GM23248 (cell line): Measurements from ENCODE around the gene P3H3. TPM values are rescaled to one million over a fixed set of nuclear protein-coding genes. Genes with fewer than 3 reads are reported as not detected.
"Not testable (repeated sequence)": the region's sequence is repeated elsewhere in the genome, so short reads cannot be mapped to it uniquely, and the experiment has no call there.

ENCODE experiments used
- DNase-seq: peaks from one replicate; pipeline ENCODE4 v3.0.0-alpha.2; 2015
- H2AFZ ChIP-seq: fragments of 200-600 bp; sonication (generic); 2 replicates; pipeline ENCODE4 v1.6.1; 2016; ENCODE audit warnings: antibody characterized with exemption
- H3F3A ChIP-seq: fragments of 200-600 bp; sonication (generic); 2 replicates; pipeline ENCODE4 v1.6.1; 2016; ENCODE audit warnings: mild to moderate bottlenecking, antibody characterized with exemption, mixed run types; ENCODE audit not compliant: insufficient read depth
- H3K27ac ChIP-seq: fragments of 200-600 bp; sonication (generic); 2 replicates; pipeline ENCODE4 v1.5.1; 2016; ENCODE audit warnings: mild to moderate bottlenecking
- H3K27me3 ChIP-seq: fragments of 200-600 bp; sonication (generic); replicated peaks from 2 replicates; pipeline ENCODE4 v1.6.1; 2016; ENCODE audit warnings: mild to moderate bottlenecking; ENCODE audit not compliant: insufficient read depth
- H3K36me3 ChIP-seq: fragments of 200-600 bp; sonication (generic); 2 replicates; pipeline ENCODE4 v1.6.1; 2016; ENCODE audit warnings: low read depth, mild to moderate bottlenecking
- H3K4me1 ChIP-seq: fragments of 200-600 bp; sonication (generic); 2 replicates; pipeline ENCODE4 v1.6.1; 2016; ENCODE audit warnings: mild to moderate bottlenecking; ENCODE audit not compliant: insufficient read depth
- H3K4me2 ChIP-seq: fragments of 200-600 bp; sonication (generic); one replicate; pipeline ENCODE4 v1.6.1; 2016; ENCODE audit warnings: mild to moderate bottlenecking; ENCODE audit not compliant: unreplicated experiment
- H3K4me3 ChIP-seq: fragments of 200-600 bp; sonication (generic); 2 replicates; pipeline ENCODE4 v1.5.1; 2016; ENCODE audit warnings: mild to moderate bottlenecking
- H3K79me2 ChIP-seq: fragments of 200-600 bp; sonication (generic); 2 replicates; pipeline ENCODE4 v1.6.1; 2016; ENCODE audit warnings: mild to moderate bottlenecking; ENCODE audit not compliant: insufficient read depth
- H3K9ac ChIP-seq: fragments of 200-600 bp; sonication (generic); 2 replicates; pipeline ENCODE4 v1.6.1; 2016; ENCODE audit warnings: mild to moderate bottlenecking
- H3K9me2 ChIP-seq: fragments of 200-600 bp; sonication (generic); 2 replicates; pipeline ENCODE4 v1.6.1; 2016; ENCODE audit warnings: mixed run types, mild to moderate bottlenecking, moderate library complexity; ENCODE audit not compliant: insufficient read depth
- H3K9me3 ChIP-seq: fragments of 200-600 bp; sonication (generic); one replicate; pipeline ENCODE4 v1.6.1; 2017; ENCODE audit warnings: low read depth
- H4K20me1 ChIP-seq: fragments of 200-600 bp; sonication (generic); 2 replicates; pipeline ENCODE4 v1.6.0; 2016; ENCODE audit not compliant: insufficient read depth
- EZH2 ChIP-seq: fragments of 200-600 bp; sonication (generic); IDR thresholded peaks from 2 replicates; pipeline ENCODE4 v1.6.1; 2018; ENCODE audit warnings: antibody characterized with exemption, mild to moderate bottlenecking; ENCODE audit not compliant: insufficient read depth, poor library complexity, severe bottlenecking
- EZH2phosphoT487 ChIP-seq: fragments of 200-600 bp; sonication (generic); IDR thresholded peaks from 2 replicates; pipeline ENCODE4 v1.6.1; 2018; ENCODE audit warnings: antibody characterized with exemption, moderate library complexity, mild to moderate bottlenecking, low read depth; ENCODE audit not compliant: insufficient read depth
- WGBS, 2 experiments: methylation state at CpG; one replicate each; pipeline ENCODE4 v1.1.6; 2015 to 2017; ENCODE audit warnings: low lambda C conversion rate in 2 of 2, low coverage in 1 of 2; ENCODE audit errors: missing lambda C conversion rate in 2 of 2; 5-methylcytosine and 5-hydroxymethylcytosine counted together
- in situ Hi-C: fragments of 300-500 bp; cut with MboI; formaldehyde crosslinking; loops from 2 replicates; pipeline ENCODE4 v1.15.0; 2020
- polyA plus RNA-seq: library from polyadenylated mRNA; unstranded; fragments of >200 nt; fragmentation: Nextera tagmentation; extraction: Ambion mirVana; gene quantifications from 2 replicates; pipeline ENCODE4 v1.2.1, GENCODE V29; 2016
- total RNA-seq: library from RNA; depleted of rRNA; stranded (reverse); fragments of >200 nt; shearing (Covaris generic); gene quantifications from 2 replicates; pipeline ENCODE4 v1.2.3, GENCODE V29; 2014; rRNA removed

The P3H3 gene
- total and polyA plus RNA-seq, 2 experiments from 2014 or later = 37.6 to 43.0 TPM

- H3K9ac ChIP-seq = no peak overlapping the region
- peaks cover 20% of the 10 kb centered on the region for H3F3A ChIP-seq
- H3K4me2 ChIP-seq = no peak overlapping the region
- in situ Hi-C loops = no loop called here
- H3K4me1 ChIP-seq = peaks cover 10% of the 10 kb centered on the region; the same call in 1 of the 2 replicates
- 92 to 94% methylated on average over 8 of the region's 8 CpGs for WGBS, 2 experiments
- TF ChIP-seq EZH2 = no peak
- no peak for TF ChIP-seq EZH2phosphoT487
- no peak overlapping the region for H3K27ac ChIP-seq
- no peaks in the 10 kb centered on the region for H3K27me3 ChIP-seq
- H2AFZ ChIP-seq = no peak overlapping the region
- H3K9me2 ChIP-seq = no peaks in the 10 kb centered on the region
- H4K20me1 ChIP-seq = no peaks in the 10 kb centered on the region
- no peak for DNase-seq
- no peak overlapping the region for H3K4me3 ChIP-seq
- H3K79me2 ChIP-seq = no peaks in the 10 kb centered on the region
- no peaks in the 10 kb centered on the region; the same call in 1 of the 2 replicates for H3K36me3 ChIP-seq
- no peaks in the 10 kb centered on the region for H3K9me3 ChIP-seq
Observed at GRCh38 chr12:6887460-6887859, 59.3 kb downstream of the P3H3 start.

- no peak for TF ChIP-seq EZH2phosphoT487
- TF ChIP-seq EZH2 = no peak
- 80 to 91% methylated on average over 2 of the region's 2 CpGs for WGBS, 2 experiments
- Histone ChIP-seq H3F3A (peaks cover 20% of the 10 kb centered on the region), H3K4me1 (peaks cover 10% of the 10 kb centered on the region; the same call in 1 of the 2 replicates), H3K9me2 (no peaks in the 10 kb centered on the region), H3K36me3 (no peaks in the 10 kb centered on the region; the same call in 1 of the 2 replicates), H3K9me3 (no peaks in the 10 kb centered on the region), H2AFZ (no peak overlapping the region), H3K79me2 (no peaks in the 10 kb centered on the region), H3K4me3 (no peak overlapping the region), H3K27ac (no peak overlapping the region), H3K4me2 (no peak overlapping the region), H4K20me1 (no peaks in the 10 kb centered on the region), H3K27me3 (no peaks in the 10 kb centered on the region), H3K9ac (no peak overlapping the region)
- DNase-seq = no peak
- in situ Hi-C loops = no loop called here
Observed at GRCh38 chr12:6888360-6888759, 60.2 kb downstream of the P3H3 start.

- H3K4me2 ChIP-seq, H3K9ac ChIP-seq, H3K9me2 ChIP-seq, H3K4me1 ChIP-seq, H3K4me3 ChIP-seq, H3K36me3 ChIP-seq, H4K20me1 ChIP-seq, DNase-seq, H3K27me3 ChIP-seq, H3K9me3 ChIP-seq, in situ Hi-C loops, H3K79me2 ChIP-seq, H2AFZ ChIP-seq, H3K27ac ChIP-seq: not testable (repeated sequence)
- peaks cover 20% of the 10 kb centered on the region for H3F3A ChIP-seq
- WGBS, 2 experiments = 90 to 93% methylated on average over 7 of the region's 7 CpGs
Observed at GRCh38 chr12:6888794-6889193, 60.6 kb downstream of the P3H3 start.

Other genes starting within 250 kb of the P3H3 start
- gene CHD4, start 221.0 kb upstream of the P3H3 start, total RNA-seq = 148 and 171 TPM in 2 replicates
- 61.5 and 72.1 TPM in 2 replicates for gene CHD4, start 221.0 kb upstream of the P3H3 start, polyA plus RNA-seq
- gene LPAR5, start 192.4 kb upstream of the P3H3 start, total RNA-seq = not detected in 2 replicates
- gene LPAR5, start 192.4 kb upstream of the P3H3 start, polyA plus RNA-seq = not detected in 2 replicates
- gene ACRBP, start 181.0 kb upstream of the P3H3 start, total RNA-seq = not detected in 2 replicates
- not detected in 2 replicates for gene ACRBP, start 181.0 kb upstream of the P3H3 start, polyA plus RNA-seq
- 31.7 and 39.1 TPM in 2 replicates for gene ING4, start 165.3 kb upstream of the P3H3 start, total RNA-seq
- 43.5 and 46.0 TPM in 2 replicates for gene ING4, start 165.3 kb upstream of the P3H3 start, polyA plus RNA-seq
- gene ZNF384, start 139.0 kb upstream of the P3H3 start, total RNA-seq = 17.3 and 26.2 TPM in 2 replicates
- gene ZNF384, start 139.0 kb upstream of the P3H3 start, polyA plus RNA-seq = 23.6 and 26.0 TPM in 2 replicates
- 0.11 TPM in 1 of 2 replicates, not detected in the other for gene PIANP, start 127.6 kb upstream of the P3H3 start, total RNA-seq
- gene PIANP, start 127.6 kb upstream of the P3H3 start, polyA plus RNA-seq = 0.60 and 0.75 TPM in 2 replicates
- 94.5 and 123 TPM in 2 replicates for gene COPS7A, start 104.4 kb upstream of the P3H3 start, total RNA-seq
- gene COPS7A, start 104.4 kb upstream of the P3H3 start, polyA plus RNA-seq = 133 and 135 TPM in 2 replicates
- gene MLF2, start 75.3 kb upstream of the P3H3 start, total RNA-seq = 252 and 313 TPM in 2 replicates
- 386 and 389 TPM in 2 replicates for gene MLF2, start 75.3 kb upstream of the P3H3 start, polyA plus RNA-seq
- 109 and 130 TPM in 2 replicates for gene PTMS, start 62.0 kb upstream of the P3H3 start, total RNA-seq
- 238 and 250 TPM in 2 replicates for gene PTMS, start 62.0 kb upstream of the P3H3 start, polyA plus RNA-seq
- not detected in 2 replicates for gene LAG3, start 55.9 kb upstream of the P3H3 start, total RNA-seq
- gene LAG3, start 55.9 kb upstream of the P3H3 start, polyA plus RNA-seq = 0.29 TPM in 1 of 2 replicates, not detected in the other
- not detected in 2 replicates for gene CD4, start 38.9 kb upstream of the P3H3 start, total RNA-seq
- not detected in 2 replicates for gene CD4, start 38.9 kb upstream of the P3H3 start, polyA plus RNA-seq
- gene GPR162, start 6.6 kb upstream of the P3H3 start, total RNA-seq = 0.51 and 2.8 TPM in 2 replicates
- gene GPR162, start 6.6 kb upstream of the P3H3 start, polyA plus RNA-seq = 0.14 and 0.21 TPM in 2 replicates
- gene GNB3, start 12.5 kb downstream of the P3H3 start, total RNA-seq = 1.0 and 3.2 TPM in 2 replicates
- 1.5 and 2.2 TPM in 2 replicates for gene GNB3, start 12.5 kb downstream of the P3H3 start, polyA plus RNA-seq
- 19.6 and 23.9 TPM in 2 replicates for gene CDCA3, start 22.9 kb downstream of the P3H3 start, total RNA-seq
- 30.2 and 31.4 TPM in 2 replicates for gene CDCA3, start 22.9 kb downstream of the P3H3 start, polyA plus RNA-seq
- 96.2 and 97.5 TPM in 2 replicates for gene USP5, start 23.7 kb downstream of the P3H3 start, total RNA-seq
- 73.2 and 77.9 TPM in 2 replicates for gene USP5, start 23.7 kb downstream of the P3H3 start, polyA plus RNA-seq
- gene TPI1, start 39.1 kb downstream of the P3H3 start, total RNA-seq = 1,720 and 1,799 TPM in 2 replicates
- gene TPI1, start 39.1 kb downstream of the P3H3 start, polyA plus RNA-seq = 1,936 and 1,978 TPM in 2 replicates
- 4.4 and 4.6 TPM in 2 replicates for gene SPSB2, start 44.9 kb downstream of the P3H3 start, total RNA-seq
- gene SPSB2, start 44.9 kb downstream of the P3H3 start, polyA plus RNA-seq = 4.1 and 4.8 TPM in 2 replicates
- 4.3 and 4.6 TPM in 2 replicates for gene LRRC23, start 76.4 kb downstream of the P3H3 start, total RNA-seq
- 4.5 and 6.2 TPM in 2 replicates for gene LRRC23, start 76.4 kb downstream of the P3H3 start, polyA plus RNA-seq
- gene ENO2, start 86.2 kb downstream of the P3H3 start, total RNA-seq = 10.1 and 16.3 TPM in 2 replicates
- 32.8 and 34.2 TPM in 2 replicates for gene ENO2, start 86.2 kb downstream of the P3H3 start, polyA plus RNA-seq
- 6.5 and 8.7 TPM in 2 replicates for gene ATN1, start 99.6 kb downstream of the P3H3 start, total RNA-seq
- 13.3 and 14.7 TPM in 2 replicates for gene ATN1, start 99.6 kb downstream of the P3H3 start, polyA plus RNA-seq
- not detected in 2 replicates for gene RNU7-1, start 115.4 kb downstream of the P3H3 start, total RNA-seq
- gene RNU7-1, start 115.4 kb downstream of the P3H3 start, polyA plus RNA-seq = not detected in 2 replicates
- 261 and 264 TPM in 2 replicates for gene C12orf57, start 115.6 kb downstream of the P3H3 start, total RNA-seq
- gene C12orf57, start 115.6 kb downstream of the P3H3 start, polyA plus RNA-seq = 247 and 257 TPM in 2 replicates
- not detected in 2 replicates for gene PTPN6, start 122.9 kb downstream of the P3H3 start, total RNA-seq
- gene PTPN6, start 122.9 kb downstream of the P3H3 start, polyA plus RNA-seq = 0.21 and 0.35 TPM in 2 replicates
- 212 and 221 TPM in 2 replicates for gene PHB2, start 142.3 kb downstream of the P3H3 start, total RNA-seq
- 130 and 137 TPM in 2 replicates for gene PHB2, start 142.3 kb downstream of the P3H3 start, polyA plus RNA-seq
- gene EMG1, start 142.5 kb downstream of the P3H3 start, total RNA-seq = 25.9 and 39.2 TPM in 2 replicates
- gene EMG1, start 142.5 kb downstream of the P3H3 start, polyA plus RNA-seq = 68.6 and 72.1 TPM in 2 replicates
- gene LPCAT3, start 190.1 kb downstream of the P3H3 start, total RNA-seq = 7.7 and 11.8 TPM in 2 replicates
- 19.7 and 20.4 TPM in 2 replicates for gene LPCAT3, start 190.1 kb downstream of the P3H3 start, polyA plus RNA-seq
- 174 and 200 TPM in 2 replicates for gene C1S, start 232.3 kb downstream of the P3H3 start, total RNA-seq
- gene C1S, start 232.3 kb downstream of the P3H3 start, polyA plus RNA-seq = 195 and 198 TPM in 2 replicates